CMK (cell line): ENCODE data around the gene TMEM235.
"Not testable (repeated sequence)": the region's sequence is repeated elsewhere in the genome, so short reads cannot be mapped to it uniquely, and the experiment has no call there.

Source experiments
- DNase-seq: peaks from one replicate; pipeline ENCODE4 v3.0.0-alpha.2; 2010; ENCODE audit warnings: low read depth

The TMEM235 gene

DNA sequence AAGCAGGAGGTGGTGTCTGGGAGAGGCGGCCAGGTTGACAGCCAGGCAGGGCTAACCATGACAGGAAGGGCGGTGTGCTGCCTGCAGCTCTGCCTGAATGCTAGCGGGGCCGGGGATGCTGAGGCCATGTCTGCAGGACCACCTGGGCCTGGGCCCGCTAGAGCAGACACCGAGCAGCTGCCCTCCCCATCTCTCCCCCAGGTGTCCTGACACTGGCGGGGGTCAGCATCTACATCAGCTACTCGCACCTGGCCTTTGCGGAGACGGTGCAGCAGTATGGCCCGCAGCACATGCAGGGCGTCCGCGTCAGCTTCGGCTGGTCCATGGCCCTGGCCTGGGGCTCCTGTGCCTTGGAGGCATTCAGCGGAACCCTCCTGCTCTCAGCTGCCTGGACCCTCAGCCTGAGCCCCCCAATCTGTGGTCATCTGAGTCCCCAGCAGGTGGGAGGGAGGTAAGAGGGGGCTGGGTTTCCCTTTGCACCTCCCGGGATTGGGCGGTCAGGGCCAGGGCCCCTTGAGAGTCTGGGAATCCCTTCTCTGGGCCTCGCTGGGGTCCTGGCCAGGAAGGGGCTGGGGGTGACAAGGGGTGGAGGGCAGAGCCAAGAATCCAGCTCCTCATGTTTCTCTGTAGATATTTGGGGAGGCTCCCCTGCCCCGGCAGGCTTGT lies 7.5 kb downstream of the TMEM235 start:
- no peak for DNase-seq

DNA sequence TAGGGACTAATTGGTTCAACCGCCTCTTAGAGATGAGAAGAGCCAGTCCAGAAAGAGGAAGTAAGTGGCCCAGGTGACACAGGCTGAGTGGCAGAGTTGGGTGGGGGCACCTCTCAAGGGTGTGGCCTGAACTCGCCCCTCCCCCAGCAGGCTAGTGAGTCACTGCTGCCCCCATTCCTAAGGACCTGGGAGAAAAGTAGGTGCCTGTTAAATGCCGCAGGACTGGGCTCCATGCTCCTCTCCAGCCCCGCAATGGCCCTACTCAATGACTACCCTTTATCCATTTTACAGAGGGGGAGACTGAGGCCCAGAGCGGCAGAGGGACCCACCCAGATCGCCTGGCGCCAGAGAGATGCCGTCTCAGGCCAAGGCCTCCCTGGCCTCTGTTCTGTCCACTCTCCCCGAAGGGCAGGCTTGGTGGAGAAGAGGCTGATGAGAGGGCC lies 8.1 kb downstream of the TMEM235 start:
- no peak for DNase-seq

DNA sequence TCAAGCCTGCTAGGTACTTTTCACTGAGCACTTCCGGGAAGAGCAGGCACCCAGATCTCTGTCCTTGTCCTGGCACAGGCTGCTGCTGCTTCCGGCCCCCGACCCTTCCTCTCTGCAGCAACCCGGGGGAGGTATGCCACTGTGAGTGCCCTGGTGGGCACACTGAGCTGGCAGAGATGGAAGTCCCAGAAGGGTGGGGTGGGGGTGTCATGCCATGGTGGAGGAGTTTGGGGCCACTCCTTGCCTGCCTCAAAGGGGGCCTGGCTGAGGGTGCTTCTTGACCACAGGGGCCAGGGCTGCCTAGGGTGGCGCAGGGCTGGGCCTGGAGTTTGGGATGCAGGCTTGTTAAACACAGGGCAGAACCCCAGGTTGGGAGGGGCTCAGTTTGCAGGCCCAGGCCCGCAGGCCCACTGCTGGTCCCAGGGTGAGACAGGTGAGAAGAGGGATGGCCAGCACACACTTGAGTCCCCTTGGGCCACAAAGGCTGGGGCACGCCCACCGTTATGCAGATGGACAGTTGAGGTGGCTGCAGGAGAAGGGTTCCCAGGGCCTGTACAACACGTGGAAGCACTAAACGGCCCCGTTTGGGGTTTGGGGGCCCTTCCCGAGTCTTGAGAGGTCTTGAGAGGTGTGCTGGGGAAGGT lies 8.7 kb downstream of the TMEM235 start:
- no peak for DNase-seq

DNA sequence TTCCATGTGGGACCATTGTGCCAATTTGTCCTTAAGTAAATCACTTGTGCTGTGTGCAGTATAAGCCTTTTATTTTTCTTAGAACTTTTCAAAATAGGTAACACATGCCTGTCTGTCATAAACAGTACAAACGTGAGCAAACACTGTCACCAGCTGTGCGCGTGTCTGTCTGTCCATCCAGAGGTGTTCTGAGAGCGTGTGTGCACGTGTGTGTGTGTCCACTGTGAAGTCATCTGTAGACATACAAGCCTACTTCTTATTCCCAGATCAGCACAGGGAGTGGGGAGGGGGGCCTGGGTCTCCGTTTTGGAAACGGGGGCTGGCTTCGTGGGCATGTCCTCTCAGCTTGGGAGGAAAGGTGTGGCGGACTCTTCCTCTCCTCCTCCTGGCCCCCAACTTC lies 9.4 kb downstream of the TMEM235 start:
- no peak for DNase-seq

DNA sequence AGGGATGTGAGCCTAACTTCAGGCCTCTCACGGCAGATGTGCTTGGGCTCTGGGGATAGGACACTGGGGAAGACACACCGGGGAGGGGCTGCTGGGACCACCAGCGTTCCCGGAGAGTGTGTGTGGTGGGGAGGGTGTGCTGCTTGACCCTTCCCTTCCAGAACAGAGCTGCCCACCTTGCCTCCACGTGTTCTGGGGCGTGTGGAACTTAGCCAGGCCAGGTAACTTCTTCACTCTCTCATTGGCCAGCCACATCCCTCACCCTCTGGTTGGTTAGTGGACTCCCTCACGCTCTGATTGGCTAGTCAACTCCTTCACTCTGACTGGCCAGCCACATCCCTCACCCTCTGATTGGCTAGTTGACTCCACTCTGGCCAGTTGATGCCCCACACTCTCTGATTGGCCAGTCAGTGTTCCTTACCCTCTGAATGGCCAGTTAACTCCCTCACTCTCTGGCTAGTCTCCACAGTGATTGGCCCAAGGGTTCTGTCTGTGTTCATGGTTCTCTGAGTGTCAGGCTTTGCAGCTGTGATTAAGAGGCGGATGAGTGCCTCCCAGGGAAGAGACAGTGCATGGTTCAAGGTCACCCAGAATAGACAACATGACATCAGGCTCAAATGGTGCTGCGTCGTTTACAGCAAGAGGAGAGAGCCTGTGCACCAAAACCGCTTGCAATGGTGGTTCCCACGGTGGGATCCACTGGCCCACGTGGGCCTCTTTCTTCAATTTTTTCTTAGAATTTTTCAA lies 10.0 kb downstream of the TMEM235 start:
- peak; percentile 72 for DNase-seq

DNA sequence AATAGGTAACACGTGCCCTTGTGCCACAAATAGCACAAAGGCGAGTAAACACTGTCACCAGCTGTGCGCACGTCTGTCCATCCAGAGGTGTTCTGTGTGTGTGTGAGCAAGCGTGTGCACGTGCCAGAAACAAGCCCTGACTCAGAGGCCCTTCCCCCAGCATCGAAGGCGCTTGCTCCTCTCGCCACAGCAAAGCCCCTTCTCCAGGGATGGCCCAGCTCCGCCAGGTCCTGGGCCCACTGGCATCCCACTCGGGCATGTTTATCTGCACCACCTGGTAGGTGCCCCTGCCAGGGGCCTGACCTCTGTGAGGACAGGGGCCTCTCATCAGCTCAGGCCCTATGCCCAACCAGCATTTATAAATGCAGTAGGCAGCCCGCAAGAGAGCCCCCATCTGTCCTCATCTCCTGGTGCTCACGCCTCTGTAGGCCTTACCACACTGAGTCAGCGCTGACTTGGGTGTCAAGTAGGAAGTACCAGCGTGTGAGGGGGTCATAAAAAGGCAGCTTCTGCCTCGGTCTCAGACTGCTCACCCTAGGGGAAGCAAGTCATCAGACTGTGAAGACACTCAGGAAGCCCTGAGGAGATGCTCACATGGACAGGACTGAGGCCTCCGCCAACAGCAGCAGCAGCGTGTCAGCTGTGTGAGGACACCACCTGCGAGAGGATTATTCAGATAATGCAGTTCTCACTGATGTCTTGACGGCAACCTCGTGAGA lies 10.8 kb downstream of the TMEM235 start:
- DNase-seq = no peak

DNA sequence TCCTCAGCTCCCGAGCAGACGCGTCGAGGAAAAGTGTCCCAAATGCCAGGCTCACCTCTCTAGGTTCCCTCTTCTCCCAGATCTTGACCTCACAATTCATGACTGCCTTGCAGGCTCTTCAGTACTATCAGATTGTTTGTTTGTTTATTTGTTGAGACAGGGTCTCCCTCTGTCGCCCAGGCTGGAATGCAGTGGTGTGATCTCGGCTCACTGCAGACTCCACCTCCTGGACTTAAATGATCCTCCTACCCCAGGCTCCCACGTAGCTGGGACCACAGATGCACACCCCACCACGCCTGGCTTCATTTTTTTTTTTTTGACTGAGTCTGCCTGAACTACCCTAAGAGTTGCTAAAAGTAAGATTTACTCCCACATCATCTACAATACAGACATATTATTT lies 15.9 kb downstream of the TMEM235 start:
- no peak for DNase-seq

DNA sequence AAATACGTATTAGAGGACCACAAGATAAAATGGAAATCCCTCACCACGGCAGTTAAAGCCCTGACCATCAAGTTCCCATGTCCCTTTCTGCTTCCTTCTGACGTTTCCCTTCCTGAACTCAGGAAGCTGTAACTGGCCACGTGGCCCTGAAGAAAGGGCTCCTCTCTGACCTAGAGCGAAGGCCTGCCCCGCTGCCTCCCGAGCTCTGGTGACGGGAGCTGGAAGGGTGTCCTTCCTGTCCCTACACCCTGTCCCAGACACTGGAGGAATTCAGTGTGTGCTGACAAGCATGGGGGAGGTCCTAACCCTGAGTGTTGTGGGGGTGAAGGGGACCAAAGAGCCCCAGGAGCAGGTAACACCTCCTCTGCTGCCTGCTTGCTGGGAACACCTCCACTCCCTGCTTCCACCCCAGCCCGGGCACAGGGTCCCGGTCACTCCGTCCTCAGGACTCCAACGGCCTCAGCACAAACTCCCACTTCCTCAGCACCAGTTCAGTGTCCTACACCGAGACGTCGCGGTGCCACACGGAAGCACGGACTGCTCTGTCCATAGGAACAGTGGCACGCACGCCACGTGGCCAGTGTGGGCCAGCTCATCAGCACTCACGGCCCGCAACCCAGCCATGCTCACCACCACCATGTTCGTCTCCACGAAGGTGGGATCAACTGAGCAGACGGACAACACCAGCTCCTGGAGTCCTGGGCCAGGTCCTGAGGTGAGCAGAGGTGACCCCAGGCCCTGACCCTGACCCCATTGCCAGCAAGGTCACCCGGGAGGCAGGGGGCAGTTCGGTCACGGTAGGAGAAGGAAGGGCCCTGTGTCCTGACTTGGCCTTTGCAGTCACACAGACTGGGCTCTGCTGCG lies 16.9 kb downstream of the TMEM235 start:
- no peak for DNase-seq

DNA sequence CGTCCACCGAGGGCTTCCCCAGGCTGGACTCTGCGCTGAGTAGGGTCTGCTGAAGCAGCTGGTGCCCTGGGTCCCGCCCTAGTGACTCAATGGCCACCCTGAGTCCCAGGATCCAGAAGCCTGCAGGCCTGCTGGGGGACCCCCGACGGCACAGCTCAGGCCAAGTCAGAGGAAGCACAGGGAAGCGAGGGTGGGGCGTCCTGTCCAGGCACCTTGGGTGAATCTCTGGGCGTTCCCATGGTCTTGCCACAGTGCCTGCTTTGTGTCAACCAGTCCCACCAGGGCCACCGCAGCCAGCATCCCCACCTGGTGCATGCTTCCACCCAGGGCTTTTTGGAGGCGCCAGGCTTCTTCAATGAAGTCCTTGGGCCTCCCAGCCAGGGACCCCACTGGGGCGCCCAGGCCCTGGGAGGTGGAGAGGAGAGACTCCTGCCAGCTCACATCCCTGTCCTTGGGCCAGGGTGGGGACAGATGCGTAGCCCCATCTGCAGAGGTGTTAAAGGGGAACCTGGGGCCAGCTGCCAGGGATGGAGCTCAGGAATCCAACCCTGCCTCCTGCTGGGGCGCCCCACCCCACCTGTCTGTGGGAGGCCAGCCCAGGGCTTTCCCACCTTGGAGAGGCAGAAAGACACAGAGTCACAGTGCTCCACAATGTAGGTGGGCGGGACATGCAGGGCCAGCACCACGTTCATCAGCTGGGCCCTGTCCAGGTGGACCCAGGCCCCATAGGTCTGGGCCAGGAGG lies 17.8 kb downstream of the TMEM235 start:
- no peak for DNase-seq

DNA sequence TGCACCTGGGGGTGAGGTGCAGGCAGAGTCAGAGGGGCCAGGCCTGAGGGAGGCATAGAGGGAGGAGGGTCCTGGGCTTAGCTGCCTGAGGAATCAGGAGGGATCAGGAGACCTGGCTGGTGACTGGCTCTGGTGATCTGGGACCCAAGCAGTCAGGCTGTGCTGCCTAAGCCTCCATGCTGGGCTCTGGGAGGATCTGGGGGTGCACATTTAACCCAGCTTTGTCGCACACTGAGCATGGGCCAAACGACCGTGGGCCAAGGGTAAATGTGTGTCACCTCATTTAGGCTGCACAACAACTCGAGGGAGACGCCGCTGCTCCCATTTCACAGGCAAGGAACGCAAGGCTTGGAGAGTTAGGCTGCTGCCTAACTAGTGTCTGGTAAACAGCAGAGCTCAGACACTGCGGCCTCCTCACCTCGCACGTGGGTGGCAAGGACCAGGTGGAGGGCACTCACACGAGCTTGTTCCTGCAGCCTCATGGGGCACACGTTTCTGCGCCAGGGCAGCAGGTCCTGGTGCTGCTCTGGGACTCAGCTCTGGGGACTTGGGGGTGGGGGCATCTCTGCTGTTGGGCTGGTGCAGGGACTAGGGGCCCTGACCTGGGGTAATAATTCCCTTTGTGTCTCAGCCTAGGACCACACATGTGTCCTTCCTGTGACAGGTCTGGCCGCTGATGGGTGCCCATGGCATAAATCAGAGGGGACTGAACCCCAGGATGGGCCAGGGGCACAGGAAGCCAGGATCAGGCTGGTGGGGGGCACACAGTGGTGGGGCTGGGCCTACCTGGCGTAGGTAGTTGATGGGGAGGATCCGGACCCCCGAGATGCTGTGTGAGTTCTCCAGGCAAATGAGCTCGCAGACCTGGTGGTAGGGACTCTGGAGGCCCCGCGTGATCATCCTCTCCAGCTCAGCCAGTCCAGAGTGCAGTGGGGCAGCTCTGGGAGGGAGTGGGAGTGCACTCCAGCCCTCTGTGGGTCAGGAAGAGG lies 18.7 kb downstream of the TMEM235 start:
- no peak for DNase-seq

DNA sequence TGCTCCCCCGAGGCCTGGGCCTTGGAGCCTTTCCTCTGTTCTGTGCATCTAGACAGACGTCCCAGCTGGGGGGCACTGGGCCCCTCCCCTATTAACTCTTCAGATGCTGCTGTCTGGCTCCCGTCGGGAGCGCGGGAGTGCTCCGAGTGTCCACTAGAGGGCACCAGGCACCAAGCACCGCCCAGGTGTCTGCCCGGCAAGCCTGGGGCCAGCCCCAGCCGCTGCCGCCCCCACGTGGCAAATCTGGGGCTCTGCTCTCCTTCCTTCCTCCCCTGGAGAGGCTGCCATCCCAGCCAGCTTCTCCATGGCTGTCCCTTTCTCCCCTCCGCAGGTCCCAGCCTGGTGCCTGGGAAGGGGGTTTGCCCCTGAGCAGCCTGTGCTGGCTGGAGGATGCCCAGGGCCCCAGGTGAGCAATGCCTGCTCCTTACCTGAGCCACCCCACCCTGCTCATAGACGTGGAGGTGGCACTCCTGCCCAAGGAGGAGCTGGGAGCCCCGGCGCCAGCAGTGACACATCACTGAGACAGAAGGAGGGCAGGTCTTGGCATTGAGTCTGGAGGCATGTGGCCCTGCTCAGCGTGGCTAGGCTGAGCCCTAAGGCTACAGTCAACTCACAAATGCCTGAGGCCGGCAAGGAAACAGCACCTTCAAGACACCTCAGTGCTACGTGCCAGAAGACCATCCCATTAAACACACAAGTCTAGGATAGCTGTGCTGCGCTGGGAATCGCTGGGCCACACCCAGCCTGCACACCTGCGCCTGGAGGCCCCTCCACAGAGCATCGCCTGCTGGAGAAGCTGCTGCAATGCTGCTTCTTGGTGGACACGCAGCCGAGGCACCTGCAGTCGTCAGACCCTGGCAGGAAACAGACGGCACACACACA lies 19.7 kb downstream of the TMEM235 start:
- peak; percentile 81 for DNase-seq

DNA sequence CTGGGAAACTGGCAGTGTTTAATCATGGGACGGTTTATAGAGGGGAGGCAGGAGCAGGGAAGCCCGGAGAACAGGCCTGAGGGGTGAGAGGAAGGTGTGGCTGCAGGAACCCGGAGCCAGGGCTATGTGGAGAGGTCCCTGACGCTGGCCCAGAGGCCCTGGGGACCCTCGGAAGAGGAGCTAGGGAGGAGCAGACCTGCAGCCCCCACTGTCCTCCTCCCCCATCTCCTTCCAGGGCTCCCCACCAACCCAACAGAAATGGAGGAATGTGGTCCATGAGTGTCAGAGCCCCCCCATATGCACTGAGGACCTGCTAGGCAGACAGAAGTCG lies 20.3 kb downstream of the TMEM235 start:
- DNase-seq = no peak

DNA sequence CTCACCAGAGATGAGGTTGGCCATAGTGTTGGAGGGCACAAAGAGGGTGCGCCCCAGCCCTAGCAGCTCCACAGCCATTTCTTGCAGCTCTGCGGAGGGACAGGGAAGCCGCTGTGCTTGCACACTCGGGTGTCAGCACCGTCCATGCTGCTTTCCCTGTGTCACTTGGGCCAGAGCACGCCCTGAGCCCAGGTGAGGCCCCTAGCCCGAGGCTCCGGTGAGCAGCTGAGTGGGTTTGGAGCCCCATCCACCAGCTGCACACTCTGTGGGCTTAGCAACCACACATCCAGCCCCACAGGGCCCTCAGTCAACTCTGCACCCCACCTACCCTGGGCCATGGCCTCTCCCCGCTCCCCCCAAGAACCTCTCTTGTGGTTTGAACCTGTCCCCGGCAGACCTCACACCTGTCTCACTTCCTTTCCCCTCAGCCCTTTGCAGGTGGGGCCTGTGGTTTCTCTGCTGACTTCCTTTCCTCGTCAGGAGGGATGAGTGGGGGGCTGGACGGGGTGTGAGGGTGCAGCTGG lies 20.7 kb downstream of the TMEM235 start:
- DNase-seq = no peak

DNA sequence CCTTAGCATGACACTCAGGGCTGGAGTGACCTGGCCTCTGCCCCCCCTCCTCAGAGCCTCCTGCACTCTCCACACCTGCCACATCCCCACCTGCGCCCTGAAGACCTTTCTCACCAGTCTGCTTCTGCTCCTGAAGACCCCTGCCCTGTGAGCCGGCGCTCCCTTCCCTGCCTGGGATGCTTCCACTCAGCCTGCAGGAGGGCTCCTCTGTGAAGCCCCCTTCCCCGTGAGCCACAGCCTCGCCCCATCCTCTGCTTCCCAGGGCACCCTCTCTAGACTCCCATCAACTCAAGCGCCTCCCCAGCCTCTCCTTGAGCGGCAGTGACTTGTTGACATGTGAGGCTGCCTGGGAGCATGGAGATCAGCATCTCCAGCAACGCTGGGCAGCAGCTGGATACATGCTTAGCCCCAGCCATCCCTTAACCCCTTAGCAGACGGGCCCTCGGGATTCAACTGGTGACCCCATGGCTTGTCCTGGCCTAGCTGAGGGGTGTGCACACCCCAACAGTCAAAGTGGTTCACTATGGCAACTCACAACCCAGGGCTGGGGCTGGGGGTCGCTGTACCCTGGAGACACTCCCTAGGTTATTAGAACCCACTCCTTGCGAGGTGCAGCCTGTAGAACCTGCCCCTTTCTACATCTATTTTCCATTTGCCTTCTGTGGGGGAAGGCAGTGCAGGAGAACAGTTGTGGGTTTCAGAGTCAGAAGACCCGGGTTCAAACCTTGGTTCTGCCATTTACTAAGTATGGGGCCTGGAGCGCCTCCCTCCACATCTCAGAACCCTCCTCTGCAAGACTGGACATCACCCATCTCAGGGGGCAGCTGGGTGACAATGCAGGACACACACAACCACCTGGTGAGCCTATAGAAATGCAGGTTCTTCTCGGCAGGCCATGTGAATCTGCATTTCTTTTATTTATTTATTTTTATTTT lies 21.5 kb downstream of the TMEM235 start:
- no peak for DNase-seq

DNA sequence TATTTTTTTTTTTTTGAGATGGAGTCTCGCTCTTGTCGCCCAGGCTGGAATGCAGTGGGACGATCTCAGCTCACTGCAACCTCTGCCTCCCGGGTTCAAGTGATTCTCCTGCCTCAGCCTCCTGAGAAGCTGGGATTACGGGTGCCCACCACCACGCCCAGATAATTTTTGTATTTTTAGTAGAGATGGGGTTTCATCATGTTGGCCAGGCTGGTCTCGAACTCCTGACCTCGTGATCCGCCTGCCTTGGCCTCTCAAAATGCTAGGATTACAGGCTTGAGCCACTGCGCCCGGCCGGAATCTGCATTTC lies 22.2 kb downstream of the TMEM235 start:
- not testable (repeated sequence) for DNase-seq

DNA sequence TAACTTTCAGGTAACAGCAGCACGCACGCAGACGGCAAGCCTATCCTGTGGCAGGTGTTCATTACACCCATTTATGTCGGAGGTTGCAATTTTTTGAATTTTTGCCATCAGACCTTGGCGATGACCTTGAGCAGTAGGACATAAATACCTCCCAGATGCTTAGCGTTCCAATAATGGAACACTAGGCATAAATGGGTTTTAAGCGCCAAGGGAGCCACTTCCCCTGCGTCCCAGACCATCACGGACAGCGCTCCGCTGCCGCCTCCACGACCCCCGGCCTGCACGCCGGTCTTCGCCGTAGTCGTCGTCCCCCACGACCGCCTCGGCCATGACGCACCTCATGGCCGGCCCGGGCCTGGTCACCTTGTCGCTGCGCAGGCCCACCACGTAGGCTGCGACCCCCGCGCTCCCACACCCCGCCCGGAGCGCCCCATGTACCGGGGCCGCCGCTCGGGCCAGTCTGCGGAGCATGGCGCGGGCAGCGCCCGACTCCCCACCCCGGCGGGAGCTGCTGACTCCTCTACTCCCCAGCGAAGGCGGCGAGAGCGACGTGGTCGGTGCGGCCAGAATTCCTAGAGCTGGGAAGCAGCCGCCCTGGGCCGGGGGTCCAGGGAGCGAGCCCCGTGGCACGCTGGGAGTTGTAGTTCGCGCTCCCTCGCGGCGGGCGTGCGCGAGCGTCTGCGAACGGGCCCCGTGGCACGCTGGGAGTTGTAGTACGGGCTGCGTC lies 22.7 kb downstream of the TMEM235 start:
- peak; percentile 83 for DNase-seq
